Measurements from ENCODE around the gene LRRC17.
A peak's percentile ranks its signal among the peaks of the same experiment; 100 is the strongest.
"Not testable (repeated sequence)": the region's sequence is repeated elsewhere in the genome, so short reads cannot be mapped to it uniquely, and the experiment has no call there.

The LRRC17 gene

GRCh38 chr7:102942181-102942866 lies 29.5 kb downstream of the LRRC17 start:
- no peak for DNase-seq (ENCODE audit: low read depth)

- DNase-seq (ENCODE audit: low read depth), result no peak
Measured at GRCh38 chr7:102942868-102943267, 30.1 kb downstream of the LRRC17 start.

DNA sequence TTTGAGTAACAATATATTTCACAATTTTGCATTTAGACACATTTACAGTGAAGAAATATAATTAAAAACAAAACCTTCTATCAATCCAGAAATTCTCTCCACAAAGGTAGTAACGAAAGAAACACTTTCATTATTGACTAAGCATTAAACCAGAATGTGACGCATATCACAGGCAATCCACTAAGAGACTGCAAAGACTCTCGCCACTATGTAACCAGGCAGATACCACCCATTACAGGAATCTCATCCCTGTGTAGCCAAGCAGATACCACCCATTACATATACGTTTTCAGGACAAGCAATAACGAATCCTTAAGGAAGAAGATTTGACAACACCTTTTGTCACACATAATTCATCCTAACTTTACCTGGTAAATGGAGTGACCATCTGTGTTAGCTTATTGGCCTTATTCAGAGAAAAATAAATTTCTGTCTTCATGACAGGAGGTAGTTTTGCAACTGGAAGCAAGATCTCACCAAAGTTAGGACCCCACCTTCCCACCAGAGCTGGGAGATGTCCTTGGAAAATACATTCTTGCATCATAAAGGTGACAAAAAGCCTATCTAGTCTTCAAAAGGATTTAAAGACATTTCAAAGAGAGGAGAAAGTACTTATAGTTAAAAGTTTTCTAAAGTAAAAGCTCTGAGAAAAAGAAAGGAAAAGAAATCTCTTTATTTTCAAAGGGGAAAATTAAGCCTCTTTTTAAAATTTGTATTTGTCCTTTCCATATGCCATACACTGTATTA lies 30.8 kb downstream of the LRRC17 start:
- no peak for DNase-seq (ENCODE audit: low read depth)

DNA sequence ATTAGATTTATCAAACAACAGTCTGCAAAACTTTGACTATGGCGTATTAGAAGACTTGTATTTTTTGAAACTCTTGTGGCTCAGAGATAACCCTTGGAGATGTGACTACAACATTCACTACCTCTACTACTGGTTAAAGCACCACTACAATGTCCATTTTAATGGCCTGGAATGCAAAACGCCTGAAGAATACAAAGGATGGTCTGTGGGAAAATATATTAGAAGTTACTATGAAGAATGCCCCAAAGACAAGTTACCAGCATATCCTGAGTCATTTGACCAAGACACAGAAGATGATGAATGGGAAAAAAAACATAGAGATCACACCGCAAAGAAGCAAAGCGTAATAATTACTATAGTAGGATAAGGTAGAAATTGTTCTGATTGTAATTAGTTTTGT lies 31.4 kb downstream of the LRRC17 start:
- no peak for DNase-seq (ENCODE audit: low read depth)

- DNase-seq (ENCODE audit: low read depth), result no peak
Measured at GRCh38 chr7:102951839-102952238, 39.0 kb downstream of the LRRC17 start.

- no peak for DNase-seq (ENCODE audit: low read depth)
Measured at GRCh38 chr7:102953406-102953805, 40.6 kb downstream of the LRRC17 start.

- DNase-seq (ENCODE audit: low read depth), result not testable (repeated sequence)
Measured at GRCh38 chr7:102954359-102954758, 41.6 kb downstream of the LRRC17 start.

- not testable (repeated sequence) for DNase-seq (ENCODE audit: low read depth)
Measured at GRCh38 chr7:102958004-102958403, 45.2 kb downstream of the LRRC17 start.

DNA sequence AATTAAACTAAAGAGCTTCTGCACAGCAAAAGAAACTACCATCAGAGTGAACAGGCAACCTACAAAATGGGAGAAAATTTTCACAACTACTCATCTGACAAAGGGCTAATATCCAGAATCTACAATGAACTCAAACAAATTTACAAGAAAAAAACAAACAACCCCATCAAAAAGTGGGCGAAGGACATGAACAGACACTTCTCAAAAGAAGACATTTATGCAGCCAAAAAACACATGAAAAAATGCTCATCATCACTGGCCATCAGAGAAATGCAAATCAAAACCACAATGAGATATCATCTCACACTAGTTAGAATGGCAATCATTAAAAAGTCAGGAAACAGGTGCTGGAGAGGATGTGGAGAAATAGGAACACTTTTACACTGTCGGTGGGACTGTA lies 49.2 kb downstream of the LRRC17 start:
- not testable (repeated sequence) for DNase-seq (ENCODE audit: low read depth)

DNA sequence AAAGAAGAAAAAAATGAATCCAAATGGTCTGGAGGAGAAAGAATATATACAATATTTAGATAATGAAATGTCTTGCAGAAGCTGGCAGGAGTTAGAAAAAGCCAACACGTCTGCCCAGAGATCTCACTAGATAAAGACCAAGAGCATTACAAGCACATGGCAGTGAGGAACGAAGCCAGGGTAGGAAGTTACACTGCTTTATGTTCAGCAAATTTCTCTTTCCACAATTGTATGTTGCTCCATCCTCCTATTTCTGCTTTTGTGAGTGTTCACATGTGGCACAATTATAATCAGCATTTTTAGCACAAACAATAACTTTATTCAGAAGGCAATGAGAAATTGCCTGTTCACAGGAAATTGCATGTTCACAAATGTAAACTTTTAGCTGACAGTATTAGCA lies 53.7 kb downstream of the LRRC17 start:
- no peak for DNase-seq (ENCODE audit: low read depth)

- DNase-seq (ENCODE audit: low read depth), result no peak
Measured at GRCh38 chr7:102967798-102968197, 55.0 kb downstream of the LRRC17 start.

DNA sequence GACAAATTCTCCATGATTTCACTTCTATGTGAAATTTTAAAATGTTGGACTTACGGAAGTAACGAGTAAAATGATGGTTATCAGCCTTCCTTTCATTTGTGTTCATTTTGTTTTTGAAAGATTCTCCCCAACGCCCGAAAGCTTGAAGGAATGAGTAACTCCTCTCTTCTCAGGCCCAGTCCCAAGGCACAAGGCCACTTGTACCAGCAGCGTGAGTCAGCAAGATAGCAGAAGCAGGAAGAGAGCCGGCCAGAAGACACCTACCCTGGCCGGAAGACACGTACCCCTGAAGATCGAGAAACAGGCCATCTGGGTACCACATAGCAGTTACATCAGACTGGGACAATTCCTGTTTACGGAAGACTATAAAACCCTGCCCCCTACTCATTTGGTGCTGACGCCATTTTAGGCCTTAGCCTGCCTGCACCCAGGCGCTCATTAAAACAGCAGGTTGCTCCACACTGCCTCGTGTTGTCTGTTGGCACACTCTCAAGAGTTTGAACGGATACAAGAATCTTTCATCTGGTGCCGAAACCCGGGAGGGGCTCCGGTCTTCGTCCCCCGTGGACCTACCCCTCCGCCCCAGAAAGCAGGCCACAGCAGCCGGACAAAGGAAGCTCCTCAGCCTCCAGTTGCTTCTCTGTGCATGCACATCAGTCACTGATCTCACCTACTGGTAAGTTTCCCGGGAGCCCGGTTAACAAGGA lies 60.4 kb downstream of the LRRC17 start:
- no peak for DNase-seq (ENCODE audit: low read depth)

DNA sequence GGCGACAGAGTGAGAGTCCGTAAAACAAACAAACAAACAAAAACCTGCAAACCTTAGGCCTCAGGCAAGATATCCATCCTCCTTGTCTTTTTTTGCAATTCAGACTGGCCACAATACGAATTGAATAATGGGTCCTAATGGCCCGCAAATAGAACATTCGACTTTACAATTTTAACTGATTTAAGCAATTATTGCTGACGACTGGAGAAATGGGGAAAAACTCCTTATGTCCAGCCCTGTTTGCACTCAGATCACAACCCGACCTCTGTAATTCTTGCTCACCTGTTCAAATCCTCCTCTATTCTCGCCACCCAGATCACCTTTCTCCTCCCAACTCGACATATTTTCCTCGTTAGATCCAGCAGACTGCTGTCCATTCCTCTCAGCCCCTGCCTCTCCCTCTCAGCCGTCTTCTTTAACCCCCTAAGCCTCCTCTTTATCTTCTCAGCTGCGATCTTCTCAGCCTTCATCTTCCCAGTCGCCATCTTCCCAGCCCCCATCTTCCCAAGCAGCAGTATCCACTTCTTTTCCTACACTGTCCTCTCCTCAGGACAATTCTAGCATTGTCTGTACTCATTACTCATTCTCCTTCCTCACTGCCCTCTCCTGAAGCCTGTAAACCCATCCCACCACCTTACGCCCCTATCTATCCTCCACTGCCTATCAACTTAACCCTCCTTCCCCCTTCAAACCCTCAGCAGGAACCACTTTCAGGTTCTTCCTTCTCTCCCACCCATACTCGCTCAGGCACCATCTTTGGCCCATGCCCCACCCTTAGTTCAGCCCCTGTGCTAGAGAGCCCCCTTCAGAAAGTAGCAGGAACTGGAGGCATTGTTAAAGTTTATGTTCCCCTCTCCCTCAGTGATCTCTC lies 61.8 kb downstream of the LRRC17 start:
- no peak for DNase-seq (ENCODE audit: low read depth)

DNA sequence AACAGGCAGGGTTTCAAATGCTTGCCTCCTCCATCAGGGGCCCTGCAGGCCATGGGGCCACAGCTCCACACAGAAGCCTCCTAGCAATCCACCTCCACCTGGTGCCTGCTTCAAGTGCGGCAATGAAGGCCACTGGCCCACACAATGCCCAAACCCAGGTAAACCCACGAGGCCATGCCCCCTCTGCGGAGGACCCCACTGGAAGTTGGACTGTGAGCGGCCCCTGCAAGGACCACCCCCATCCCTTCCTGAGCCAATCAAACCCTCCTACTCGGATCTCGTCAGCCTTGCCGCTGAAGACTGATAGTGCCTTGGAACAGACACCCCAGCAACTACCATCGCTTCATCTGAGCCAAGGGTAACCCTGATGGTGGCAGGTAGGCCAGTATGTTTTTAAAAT lies 63.1 kb downstream of the LRRC17 start:
- DNase-seq (ENCODE audit: low read depth), result no peak

DNA sequence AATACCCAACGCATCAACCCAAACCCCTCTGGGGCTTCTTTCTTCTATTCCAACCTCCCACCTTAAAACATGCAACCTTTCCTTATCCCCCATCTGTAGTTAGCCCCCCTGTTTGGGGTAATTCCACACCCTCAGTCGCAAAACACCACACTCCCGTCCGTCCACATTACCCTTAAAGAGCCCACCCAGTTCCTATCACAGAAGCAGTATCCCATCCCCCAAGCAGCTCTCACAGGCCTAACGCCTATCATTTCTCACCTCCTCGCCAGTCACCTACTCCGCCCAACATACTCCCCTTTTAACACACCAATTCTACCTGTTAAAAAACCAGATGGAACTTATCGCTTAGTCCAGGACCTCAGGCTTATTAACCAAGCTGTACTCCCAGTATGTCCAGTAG lies 63.7 kb downstream of the LRRC17 start:
- no peak for DNase-seq (ENCODE audit: low read depth)

DNA sequence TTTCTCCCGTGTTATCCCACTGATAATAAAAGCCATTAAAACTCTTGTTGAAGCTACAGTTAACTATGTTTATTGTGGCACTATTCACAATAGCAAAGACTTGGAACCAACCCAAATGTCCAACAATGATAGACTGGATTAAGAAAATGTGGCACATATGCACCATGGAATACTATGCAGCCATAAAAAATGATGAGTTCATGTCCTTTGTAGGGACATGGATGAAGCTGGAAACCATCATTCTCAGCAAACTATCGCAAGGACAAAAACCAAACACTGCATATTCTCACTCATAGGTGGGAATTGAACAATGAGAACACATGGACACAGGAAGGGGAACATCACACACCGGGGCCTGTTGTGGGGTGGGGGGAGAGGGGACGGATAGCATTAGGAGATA lies 64.8 kb downstream of the LRRC17 start:
- DNase-seq (ENCODE audit: low read depth), result not testable (repeated sequence)

DNA sequence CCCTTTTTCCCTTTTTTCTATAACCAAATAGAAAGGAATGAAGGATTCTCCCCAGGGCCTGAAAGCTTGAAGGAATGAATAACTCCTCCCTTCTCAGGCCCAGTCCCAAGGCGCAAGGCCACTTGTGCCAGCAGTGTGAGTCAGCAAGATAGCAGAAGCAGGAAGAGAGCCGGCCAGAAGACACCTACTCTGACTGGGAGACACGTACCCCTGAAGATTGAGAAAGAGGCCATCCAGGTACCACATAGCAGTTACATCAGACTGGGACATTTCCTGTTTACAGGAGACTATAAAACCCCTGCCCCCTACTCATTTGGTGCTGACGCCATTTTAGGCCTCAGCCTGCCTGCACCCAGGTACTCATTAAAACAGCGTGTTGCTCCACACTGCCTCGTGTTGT lies 65.5 kb downstream of the LRRC17 start:
- peak; percentile 34 for DNase-seq (ENCODE audit: low read depth)

- DNase-seq (ENCODE audit: low read depth), result no peak
Measured at GRCh38 chr7:102979670-102980069, 66.9 kb downstream of the LRRC17 start.

- DNase-seq (ENCODE audit: low read depth), result no peak
Measured at GRCh38 chr7:102981451-102981850, 68.7 kb downstream of the LRRC17 start.

- no peak for DNase-seq (ENCODE audit: low read depth)
Measured at GRCh38 chr7:102982235-102982634, 69.4 kb downstream of the LRRC17 start.

DNA sequence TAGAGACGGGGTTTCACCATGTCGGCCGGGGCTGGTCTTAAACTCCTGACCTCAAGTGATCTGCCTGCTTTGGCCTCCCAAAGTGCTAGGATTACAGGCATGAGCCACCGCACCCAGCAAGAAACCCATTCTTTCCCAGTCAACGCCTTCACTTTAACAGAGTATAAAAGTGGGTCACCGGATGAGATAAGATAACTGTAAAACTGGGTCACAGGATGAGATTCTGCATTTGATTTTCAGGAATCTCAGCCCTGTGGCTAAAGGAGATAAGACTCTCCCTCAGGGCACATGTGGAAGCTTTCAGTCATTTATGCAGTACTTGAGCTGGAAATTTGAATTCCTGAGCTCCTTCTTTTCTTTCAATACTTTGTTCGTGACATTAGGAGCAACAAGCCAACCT lies 70.8 kb downstream of the LRRC17 start:
- no peak for DNase-seq (ENCODE audit: low read depth)

GRCh38 chr7:102985176-102985783 lies 72.5 kb downstream of the LRRC17 start:
- no peak for DNase-seq (ENCODE audit: low read depth)
